AG04450 (cell line): Measurements from ENCODE around the gene MCTP1. TPM values are rescaled to one million over a fixed set of nuclear protein-coding genes. Genes with fewer than 3 reads are reported as not detected.

Source experiments
- CTCF ChIA-PET: fragments of 300-600, 350-600 bp; formaldehyde crosslinking; extraction: SDS; loops from one replicate; lab custom pipeline; 2022; ENCODE audit warnings: antibody characterized with exemption, inconsistent platforms; lab: Charles Lee
- POLR2A ChIA-PET: fragments of 350-600 bp; formaldehyde crosslinking; extraction: SDS; loops from one replicate; lab custom pipeline; 2021; ENCODE audit warnings: antibody characterized with exemption, inconsistent platforms; lab: Yijun Ruan, JAX
- DNase-seq: peaks from one replicate; pipeline ENCODE4 v3.0.0-alpha.2; 2011; ENCODE audit warnings: low read depth, low spot score
- H3K27ac ChIP-seq: one replicate; pipeline ENCODE4 v1.5.1; 2012; ENCODE audit warnings: low read depth, low read length, control low read depth
- H3K27me3 ChIP-seq: one replicate; pipeline ENCODE4 v1.6.0; 2012; ENCODE audit warnings: low read length; ENCODE audit not compliant: control insufficient read depth, insufficient read depth
- H3K4me3 ChIP-seq: 2 replicates; pipeline ENCODE4 v1.5.1; 2011; ENCODE audit warnings: mild to moderate bottlenecking, low read depth, low read length, control low read depth
- H3K9me3 ChIP-seq: 2 replicates; pipeline ENCODE4 v1.5.1; 2012; ENCODE audit warnings: low read length; ENCODE audit not compliant: control insufficient read depth, insufficient read depth
- polyA plus RNA-seq: library from polyadenylated mRNA; depleted of rRNA; stranded (reverse); fragments of >200 nt; gene quantifications from 2 replicates; pipeline ENCODE4 v1.2.3, GENCODE V29; 2011
- TF ChIP-seq, protein P1 (sequence below): IDR thresholded peaks from 2 replicates; pipeline ENCODE4 v1.5.1; 2011; ENCODE audit warnings: low read depth, low read length, control low read depth, inconsistent platforms

Gene MCTP1
- polyA plus RNA-seq, 1 experiment = 0.66 TPM

- DNase-seq = no peak
- no peaks in the 10 kb centered on the region for H3K27me3 ChIP-seq
- POLR2A ChIA-PET = no interaction called here
- H3K27ac ChIP-seq = no peak overlapping the region
- H3K4me3 ChIP-seq = no peak overlapping the region
- TF ChIP-seq, protein P1, sequence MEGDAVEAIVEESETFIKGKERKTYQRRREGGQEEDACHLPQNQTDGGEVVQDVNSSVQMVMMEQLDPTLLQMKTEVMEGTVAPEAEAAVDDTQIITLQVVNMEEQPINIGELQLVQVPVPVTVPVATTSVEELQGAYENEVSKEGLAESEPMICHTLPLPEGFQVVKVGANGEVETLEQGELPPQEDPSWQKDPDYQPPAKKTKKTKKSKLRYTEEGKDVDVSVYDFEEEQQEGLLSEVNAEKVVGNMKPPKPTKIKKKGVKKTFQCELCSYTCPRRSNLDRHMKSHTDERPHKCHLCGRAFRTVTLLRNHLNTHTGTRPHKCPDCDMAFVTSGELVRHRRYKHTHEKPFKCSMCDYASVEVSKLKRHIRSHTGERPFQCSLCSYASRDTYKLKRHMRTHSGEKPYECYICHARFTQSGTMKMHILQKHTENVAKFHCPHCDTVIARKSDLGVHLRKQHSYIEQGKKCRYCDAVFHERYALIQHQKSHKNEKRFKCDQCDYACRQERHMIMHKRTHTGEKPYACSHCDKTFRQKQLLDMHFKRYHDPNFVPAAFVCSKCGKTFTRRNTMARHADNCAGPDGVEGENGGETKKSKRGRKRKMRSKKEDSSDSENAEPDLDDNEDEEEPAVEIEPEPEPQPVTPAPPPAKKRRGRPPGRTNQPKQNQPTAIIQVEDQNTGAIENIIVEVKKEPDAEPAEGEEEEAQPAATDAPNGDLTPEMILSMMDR = no peak
- no peaks in the 10 kb centered on the region for H3K9me3 ChIP-seq
- CTCF ChIA-PET = interaction anchor here (1.8 kb wide), 1 partner anchor 9 kb away, joined by 5 read pairs; no protein-coding TSS in a partner anchor
Observed at GRCh38 chr5:94682814-94683520, 601.9 kb downstream of the MCTP1 start.

DNA sequence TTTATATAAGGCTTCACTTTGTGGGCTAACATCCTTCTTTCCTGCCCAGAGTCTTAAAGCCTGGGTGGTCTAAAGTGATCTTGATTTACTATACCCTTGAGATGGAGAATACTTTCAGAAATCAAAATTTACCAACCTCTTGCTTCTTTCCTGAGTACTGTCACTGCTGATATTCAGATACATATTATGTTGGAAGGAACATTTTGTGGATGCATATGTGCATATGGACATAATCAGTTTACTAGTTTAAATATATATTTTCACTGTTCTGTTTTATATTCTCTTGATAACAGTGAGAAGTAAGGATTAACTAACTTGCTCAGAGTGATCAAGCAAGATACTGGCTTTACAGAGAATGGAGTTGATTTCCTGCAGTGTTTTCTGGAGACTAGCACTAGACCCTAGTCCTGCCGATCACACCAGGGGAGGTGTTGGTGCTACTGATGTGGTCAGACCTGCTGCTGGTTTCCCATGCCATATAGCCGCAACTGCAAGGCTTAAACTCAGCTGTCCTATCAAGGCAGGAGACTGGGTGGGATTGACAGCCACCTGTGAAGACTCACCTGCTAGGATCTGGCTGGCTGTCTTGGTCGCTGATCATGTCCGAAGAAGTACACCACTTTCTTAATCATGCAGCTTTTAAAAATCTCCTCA, 608.8 kb downstream of the MCTP1 start:
- H3K9me3 ChIP-seq = no peaks in the 10 kb centered on the region
- no peak for DNase-seq
- TF ChIP-seq, protein P1 = no peak
- H3K27ac ChIP-seq = no peak overlapping the region
- no peaks in the 10 kb centered on the region for H3K27me3 ChIP-seq
- ChIA-PET CTCF (interaction anchor here (0.7 to 1.1 kb wide), 2 partner anchors 47 to 207 kb away, joined by 3 to 5 read pairs; no protein-coding TSS in a partner anchor), POLR2A (no interaction called here)
- no peak overlapping the region for H3K4me3 ChIP-seq

DNA sequence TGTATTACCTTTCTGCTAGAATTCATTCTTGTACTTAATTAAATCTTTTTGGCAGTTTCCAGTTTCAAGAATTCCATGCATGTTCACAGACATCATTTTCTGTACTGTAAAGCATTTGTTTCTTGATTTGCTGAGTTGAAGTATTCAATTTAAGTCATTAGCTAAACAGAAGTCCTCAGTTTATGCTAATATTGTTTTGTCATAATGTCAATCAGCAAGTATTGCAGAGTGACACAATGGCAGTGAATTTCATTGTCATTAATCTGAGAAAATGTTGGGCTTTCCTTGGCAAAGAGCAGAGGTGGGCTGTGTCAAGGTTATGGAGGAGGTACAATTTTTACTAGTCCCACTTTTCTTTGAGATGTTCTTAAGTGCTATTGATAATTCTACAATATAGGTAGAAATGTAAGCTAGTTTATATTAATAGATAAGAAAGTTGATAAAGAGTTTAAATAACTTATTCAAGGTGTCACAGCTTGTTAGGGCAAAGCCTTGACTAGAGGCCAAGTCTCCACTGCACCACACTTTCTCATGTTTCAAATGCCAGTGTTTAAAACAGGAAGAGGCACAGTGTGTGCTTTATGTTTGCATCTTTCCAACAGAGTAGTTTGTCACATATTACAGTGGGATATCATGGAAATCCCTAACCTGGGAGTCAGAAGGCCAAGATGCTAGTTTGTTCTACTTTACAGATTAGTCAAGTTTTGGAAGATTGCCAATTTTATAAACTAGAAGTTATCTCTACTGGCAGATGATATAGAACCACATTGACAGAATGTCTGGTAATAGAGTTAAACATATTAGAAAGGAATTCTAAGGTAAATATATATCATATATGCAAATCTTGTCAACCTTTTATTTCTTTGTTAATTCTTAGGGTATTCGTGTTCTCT, 610.2 kb downstream of the MCTP1 start:
- ChIA-PET POLR2A (interaction anchor here (0.6 kb wide), 1 partner anchor 10 kb away, joined by 7 read pairs; no protein-coding TSS in a partner anchor), CTCF (no interaction called here)
- Histone ChIP-seq H3K9me3 (no peaks in the 10 kb centered on the region), H3K27ac (no peak overlapping the region), H3K27me3 (no peaks in the 10 kb centered on the region), H3K4me3 (no peak overlapping the region)
- DNase-seq = no peak
- TF ChIP-seq, protein P1 = no peak

GRCh38 chr5:94672746-94673145, 612.1 kb downstream of the MCTP1 start:
- DNase-seq = no peak
- CTCF ChIA-PET = no interaction called here
- Histone ChIP-seq H3K4me3 (no peak overlapping the region), H3K9me3 (no peaks in the 10 kb centered on the region), H3K27me3 (no peaks in the 10 kb centered on the region), H3K27ac (no peak overlapping the region)
- TF ChIP-seq, protein P1 = no peak
- POLR2A ChIA-PET = no interaction called here
